GM23338 (cell line): Measurements from ENCODE around the gene ZEB1. TPM values are rescaled to one million over a fixed set of nuclear protein-coding genes. Genes with fewer than 3 reads are reported as not detected.

Source experiments
- ATAC-seq: fragments of 200-7000 bp; cut with Tn5 transposase; 3 replicates; pipeline ENCODE4 v1.9.1; 2020
- DNase-seq: peaks from one replicate; pipeline ENCODE4 v3.0.0-alpha.2; 2015; ENCODE audit warnings: low spot score
- H2AFZ ChIP-seq: fragments of 200-600 bp; sonication (generic); 2 replicates; pipeline ENCODE4 v1.8.0; 2016; ENCODE audit warnings: antibody characterized with exemption, mild to moderate bottlenecking, moderate library complexity
- H3F3A ChIP-seq: fragments of 200-600 bp; sonication (generic); replicated peaks from 2 replicates; pipeline ENCODE4 v1.8.0; 2017; ENCODE audit warnings: antibody characterized with exemption, mixed run types, low read depth
- H3K27ac ChIP-seq: fragments of 200-600 bp; sonication (generic); 2 replicates; pipeline ENCODE4 v1.6.1; 2016; ENCODE audit warnings: low read depth
- H3K27me3 ChIP-seq: fragments of 200-600 bp; sonication (generic); 2 replicates; pipeline ENCODE4 v1.8.0; 2016; ENCODE audit warnings: mild to moderate bottlenecking, mixed run types, moderate library complexity; ENCODE audit not compliant: insufficient read depth
- H3K36me3 ChIP-seq: fragments of 200-600 bp; sonication (generic); 2 replicates; pipeline ENCODE4 v1.8.0; 2016; ENCODE audit warnings: mild to moderate bottlenecking; ENCODE audit not compliant: insufficient read depth
- H3K4me1 ChIP-seq: fragments of 200-600 bp; sonication (generic); 2 replicates; pipeline ENCODE4 v1.8.0; 2016; ENCODE audit warnings: mild to moderate bottlenecking, moderate library complexity; ENCODE audit not compliant: insufficient read depth
- H3K4me2 ChIP-seq: fragments of 200-600 bp; sonication (generic); 2 replicates; pipeline ENCODE4 v1.7.1; 2017; ENCODE audit warnings: mixed run types
- H3K4me3 ChIP-seq: fragments of 200-600 bp; sonication (generic); 2 replicates; pipeline ENCODE4 v1.6.1; 2016; ENCODE audit warnings: mixed run types
- H3K79me2 ChIP-seq: fragments of 200-600 bp; sonication (generic); replicated peaks from 2 replicates; pipeline ENCODE4 v1.8.0; 2017; ENCODE audit warnings: mild to moderate bottlenecking; ENCODE audit not compliant: insufficient read depth
- H3K9me2 ChIP-seq: fragments of 200-600 bp; sonication (generic); 2 replicates; pipeline ENCODE4 v1.8.0; 2017; ENCODE audit not compliant: insufficient read depth
- H4K20me1 ChIP-seq: fragments of 200-600 bp; sonication (generic); replicated peaks from 2 replicates; pipeline ENCODE4 v1.8.0; 2017; ENCODE audit warnings: mild to moderate bottlenecking; ENCODE audit not compliant: insufficient read depth
- H3K27ac Mint-ChIP-seq: 2 replicates; pipeline ENCODE4 v1.8.0; 2020; ENCODE audit warnings: inconsistent platforms, mild to moderate bottlenecking, moderate library complexity, mixed read lengths
- H3K27me3 Mint-ChIP-seq: 3 replicates; pipeline ENCODE4 v1.8.0; 2022; ENCODE audit warnings: low read depth, mild to moderate bottlenecking, moderate library complexity, mixed read lengths, inconsistent platforms; ENCODE audit not compliant: insufficient read depth, poor library complexity
- H3K36me3 Mint-ChIP-seq: 3 replicates; pipeline ENCODE4 v1.8.0; 2021; ENCODE audit warnings: low read depth, mild to moderate bottlenecking, inconsistent platforms, moderate library complexity, mixed read lengths
- H3K4me1 Mint-ChIP-seq: 3 replicates; pipeline ENCODE4 v1.8.0; 2020; ENCODE audit warnings: mild to moderate bottlenecking, inconsistent platforms, mixed read lengths
- H3K4me3 Mint-ChIP-seq: 3 replicates; pipeline ENCODE4 v1.8.0; 2021; ENCODE audit warnings: moderate library complexity, mild to moderate bottlenecking, inconsistent platforms, mixed read lengths
- H3K9me3 Mint-ChIP-seq: 3 replicates; pipeline ENCODE4 v1.8.0; 2020; ENCODE audit warnings: moderate library complexity, mild to moderate bottlenecking, inconsistent platforms, mixed read lengths
- CREB1 ChIP-seq: fragments of 250-450 bp; sonication (Bioruptor Pico); IDR thresholded peaks from 2 replicates; pipeline ENCODE4 v1.5.0; 2020; ENCODE audit warnings: low read depth, mild to moderate bottlenecking, moderate library complexity
- EZH2 ChIP-seq: fragments of 200-600 bp; sonication (generic); IDR thresholded peaks from one replicate; pipeline ENCODE4 v1.8.0; 2017; ENCODE audit warnings: antibody characterized with exemption, mild to moderate bottlenecking, low read depth; ENCODE audit not compliant: unreplicated experiment
- POLR2AphosphoS5 ChIP-seq: IDR thresholded peaks from 2 replicates; pipeline ENCODE4 v1.6.1; 2016; ENCODE audit warnings: antibody characterized with exemption, low read depth
- STAT1 ChIP-seq: IDR thresholded peaks from one replicate; pipeline ENCODE4 v1.6.1; 2016; ENCODE audit warnings: antibody characterized with exemption; ENCODE audit not compliant: unreplicated experiment
- polyA plus RNA-seq: library from polyadenylated mRNA; unstranded; fragments of >200 nt; fragmentation: Nextera tagmentation; extraction: Ambion mirVana; gene quantifications from 2 replicates; pipeline ENCODE4 v1.2.1, GENCODE V29; 2016
- total RNA-seq: library from RNA; depleted of rRNA; stranded (reverse); fragments of >200 nt; shearing (Covaris generic); gene quantifications from 2 replicates; pipeline ENCODE4 v1.2.3, GENCODE V29; 2014
- TF ChIP-seq, protein P1 (sequence below), 2 experiments: fragments of 200-600 bp in 1 of 2; sonication (generic) in 1 of 2; conservative IDR thresholded peaks; 2 replicates each; pipeline versions ENCODE4 v1.5.1 to v1.6.1; 2016 to 2017; ENCODE audit warnings: antibody characterized with exemption in 2 of 2, low read depth in 2 of 2, mild to moderate bottlenecking in 2 of 2, moderate library complexity in 1 of 2
- TF ChIP-seq, protein P2 (sequence below): fragments of 250-450 bp; sonication (Bioruptor Pico); IDR thresholded peaks from 2 replicates; pipeline ENCODE4 v1.5.0; 2020; ENCODE audit warnings: mild to moderate bottlenecking, moderate library complexity

Gene ZEB1
- total and polyA plus RNA-seq, 2 experiments from 2014 or later = 0.16 to 0.45 TPM

DNA sequence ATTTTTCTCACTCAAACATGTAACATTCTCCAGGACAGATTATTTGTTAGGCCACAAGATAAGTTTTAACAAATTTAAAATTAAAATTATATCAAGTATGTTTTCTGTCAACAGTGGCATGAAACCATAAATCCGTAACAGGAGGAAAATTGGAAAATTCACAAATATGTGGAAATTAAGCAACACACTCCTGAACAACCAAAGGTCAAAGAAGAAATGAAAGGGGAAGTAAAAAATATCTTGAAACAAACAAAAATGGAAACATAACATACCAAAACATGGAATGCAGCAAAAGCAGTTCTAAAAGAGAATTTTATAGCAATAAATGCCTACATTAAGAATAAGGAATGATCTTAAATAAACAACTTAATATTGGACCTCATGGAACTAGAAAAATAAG, 147.3 kb downstream of the ZEB1 start:
- no peaks in the 10 kb centered on the region for H3K36me3 ChIP-seq

More for the DNA sequence above, 147.3 kb downstream of the ZEB1 start:
- H3F3A ChIP-seq = no peaks in the 10 kb centered on the region
- H4K20me1 ChIP-seq = no peaks in the 10 kb centered on the region
- H3K4me1 Mint-ChIP-seq = peaks cover 3% of the 10 kb centered on the region; the same call in 1 of the 3 replicates
- H3K9me3 Mint-ChIP-seq = peaks cover 22% of the 10 kb centered on the region
- no peak overlapping the region for H3K27ac ChIP-seq
- H3K4me1 ChIP-seq = no peaks in the 10 kb centered on the region
- H3K27ac Mint-ChIP-seq = no peak overlapping the region
- peaks cover 12% of the 10 kb centered on the region for H3K36me3 Mint-ChIP-seq
- no peak overlapping the region for H3K4me3 ChIP-seq
- H3K4me2 ChIP-seq = no peak overlapping the region
- ATAC-seq (no peak), DNase-seq (no peak)
- H3K27me3 ChIP-seq = no peaks in the 10 kb centered on the region
- H3K27me3 Mint-ChIP-seq = peaks cover 4% of the 10 kb centered on the region
- H2AFZ ChIP-seq = no peak overlapping the region
- no peak overlapping the region for H3K4me3 Mint-ChIP-seq
- no peaks in the 10 kb centered on the region for H3K79me2 ChIP-seq
- H3K9me2 ChIP-seq = no peaks in the 10 kb centered on the region
- TF ChIP-seq, protein P1, sequence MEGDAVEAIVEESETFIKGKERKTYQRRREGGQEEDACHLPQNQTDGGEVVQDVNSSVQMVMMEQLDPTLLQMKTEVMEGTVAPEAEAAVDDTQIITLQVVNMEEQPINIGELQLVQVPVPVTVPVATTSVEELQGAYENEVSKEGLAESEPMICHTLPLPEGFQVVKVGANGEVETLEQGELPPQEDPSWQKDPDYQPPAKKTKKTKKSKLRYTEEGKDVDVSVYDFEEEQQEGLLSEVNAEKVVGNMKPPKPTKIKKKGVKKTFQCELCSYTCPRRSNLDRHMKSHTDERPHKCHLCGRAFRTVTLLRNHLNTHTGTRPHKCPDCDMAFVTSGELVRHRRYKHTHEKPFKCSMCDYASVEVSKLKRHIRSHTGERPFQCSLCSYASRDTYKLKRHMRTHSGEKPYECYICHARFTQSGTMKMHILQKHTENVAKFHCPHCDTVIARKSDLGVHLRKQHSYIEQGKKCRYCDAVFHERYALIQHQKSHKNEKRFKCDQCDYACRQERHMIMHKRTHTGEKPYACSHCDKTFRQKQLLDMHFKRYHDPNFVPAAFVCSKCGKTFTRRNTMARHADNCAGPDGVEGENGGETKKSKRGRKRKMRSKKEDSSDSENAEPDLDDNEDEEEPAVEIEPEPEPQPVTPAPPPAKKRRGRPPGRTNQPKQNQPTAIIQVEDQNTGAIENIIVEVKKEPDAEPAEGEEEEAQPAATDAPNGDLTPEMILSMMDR (conservative IDR thresholded peaks at IDR 0.05; ENCODE audit: low read depth in 2 of 2) = no peak
- no peak for TF ChIP-seq CREB1 (CRISPR knock-in tag)
- TF ChIP-seq POLR2AphosphoS5 = no peak
- TF ChIP-seq, protein P2, sequence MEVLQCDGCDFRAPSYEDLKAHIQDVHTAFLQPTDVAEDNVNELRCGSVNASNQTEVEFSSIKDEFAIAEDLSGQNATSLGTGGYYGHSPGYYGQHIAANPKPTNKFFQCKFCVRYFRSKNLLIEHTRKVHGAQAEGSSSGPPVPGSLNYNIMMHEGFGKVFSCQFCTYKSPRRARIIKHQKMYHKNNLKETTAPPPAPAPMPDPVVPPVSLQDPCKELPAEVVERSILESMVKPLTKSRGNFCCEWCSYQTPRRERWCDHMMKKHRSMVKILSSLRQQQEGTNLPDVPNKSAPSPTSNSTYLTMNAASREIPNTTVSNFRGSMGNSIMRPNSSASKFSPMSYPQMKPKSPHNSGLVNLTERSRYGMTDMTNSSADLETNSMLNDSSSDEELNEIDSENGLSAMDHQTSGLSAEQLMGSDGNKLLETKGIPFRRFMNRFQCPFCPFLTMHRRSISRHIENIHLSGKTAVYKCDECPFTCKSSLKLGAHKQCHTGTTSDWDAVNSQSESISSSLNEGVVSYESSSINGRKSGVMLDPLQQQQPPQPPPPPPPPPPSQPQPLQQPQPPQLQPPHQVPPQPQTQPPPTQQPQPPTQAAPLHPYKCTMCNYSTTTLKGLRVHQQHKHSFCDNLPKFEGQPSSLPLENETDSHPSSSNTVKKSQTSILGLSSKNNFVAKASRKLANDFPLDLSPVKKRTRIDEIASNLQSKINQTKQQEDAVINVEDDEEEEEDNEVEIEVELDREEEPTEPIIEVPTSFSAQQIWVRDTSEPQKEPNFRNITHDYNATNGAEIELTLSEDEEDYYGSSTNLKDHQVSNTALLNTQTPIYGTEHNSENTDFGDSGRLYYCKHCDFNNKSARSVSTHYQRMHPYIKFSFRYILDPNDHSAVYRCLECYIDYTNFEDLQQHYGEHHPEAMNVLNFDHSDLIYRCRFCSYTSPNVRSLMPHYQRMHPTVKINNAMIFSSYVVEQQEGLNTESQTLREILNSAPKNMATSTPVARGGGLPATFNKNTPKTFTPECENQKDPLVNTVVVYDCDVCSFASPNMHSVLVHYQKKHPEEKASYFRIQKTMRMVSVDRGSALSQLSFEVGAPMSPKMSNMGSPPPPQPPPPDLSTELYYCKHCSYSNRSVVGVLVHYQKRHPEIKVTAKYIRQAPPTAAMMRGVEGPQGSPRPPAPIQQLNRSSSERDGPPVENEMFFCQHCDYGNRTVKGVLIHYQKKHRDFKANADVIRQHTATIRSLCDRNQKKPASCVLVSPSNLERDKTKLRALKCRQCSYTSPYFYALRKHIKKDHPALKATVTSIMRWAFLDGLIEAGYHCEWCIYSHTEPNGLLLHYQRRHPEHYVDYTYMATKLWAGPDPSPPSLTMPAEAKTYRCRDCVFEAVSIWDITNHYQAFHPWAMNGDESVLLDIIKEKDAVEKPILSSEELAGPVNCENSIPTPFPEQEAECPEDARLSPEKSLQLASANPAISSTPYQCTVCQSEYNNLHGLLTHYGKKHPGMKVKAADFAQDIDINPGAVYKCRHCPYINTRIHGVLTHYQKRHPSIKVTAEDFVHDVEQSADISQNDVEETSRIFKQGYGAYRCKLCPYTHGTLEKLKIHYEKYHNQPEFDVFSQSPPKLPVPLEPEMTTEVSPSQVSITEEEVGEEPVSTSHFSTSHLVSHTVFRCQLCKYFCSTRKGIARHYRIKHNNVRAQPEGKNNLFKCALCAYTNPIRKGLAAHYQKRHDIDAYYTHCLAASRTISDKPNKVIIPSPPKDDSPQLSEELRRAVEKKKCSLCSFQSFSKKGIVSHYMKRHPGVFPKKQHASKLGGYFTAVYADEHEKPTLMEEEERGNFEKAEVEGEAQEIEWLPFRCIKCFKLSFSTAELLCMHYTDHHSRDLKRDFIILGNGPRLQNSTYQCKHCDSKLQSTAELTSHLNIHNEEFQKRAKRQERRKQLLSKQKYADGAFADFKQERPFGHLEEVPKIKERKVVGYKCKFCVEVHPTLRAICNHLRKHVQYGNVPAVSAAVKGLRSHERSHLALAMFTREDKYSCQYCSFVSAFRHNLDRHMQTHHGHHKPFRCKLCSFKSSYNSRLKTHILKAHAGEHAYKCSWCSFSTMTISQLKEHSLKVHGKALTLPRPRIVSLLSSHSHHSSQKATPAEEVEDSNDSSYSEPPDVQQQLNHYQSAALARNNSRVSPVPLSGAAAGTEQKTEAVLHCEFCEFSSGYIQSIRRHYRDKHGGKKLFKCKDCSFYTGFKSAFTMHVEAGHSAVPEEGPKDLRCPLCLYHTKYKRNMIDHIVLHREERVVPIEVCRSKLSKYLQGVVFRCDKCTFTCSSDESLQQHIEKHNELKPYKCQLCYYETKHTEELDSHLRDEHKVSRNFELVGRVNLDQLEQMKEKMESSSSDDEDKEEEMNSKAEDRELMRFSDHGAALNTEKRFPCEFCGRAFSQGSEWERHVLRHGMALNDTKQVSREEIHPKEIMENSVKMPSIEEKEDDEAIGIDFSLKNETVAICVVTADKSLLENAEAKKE (CRISPR knock-in tag) = no peak
- TF ChIP-seq STAT1 = no peak
- TF ChIP-seq EZH2 = no peak
